Stomach (tissue), 9 donors: Measurements from ENCODE around the gene ZNF222. TPM values are rescaled to one million over a fixed set of nuclear protein-coding genes. Genes with fewer than 3 reads are reported as not detected.

Experiments
- DNase-seq, 2 donors: peaks; one replicate each; pipeline versions ENCODE4 v3.0.0 to v3.0.0-alpha.2; 2013 to 2019
- H3K27ac ChIP-seq, 5 donors: fragments of 200-600 bp in 4 of 5; sonication (generic) in 4 of 5; one replicate each; pipeline ENCODE4 v1.5.1; 2013 to 2019; ENCODE audit warnings: mild to moderate bottlenecking in 1 of 5, moderate library complexity in 1 of 5
- H3K27me3 ChIP-seq, 3 donors: fragments of 200-600 bp; sonication (generic); one replicate each; pipeline ENCODE4 v1.5.1; 2017 to 2019; ENCODE audit warnings: mixed run types in 1 of 3
- H3K36me3 ChIP-seq, 4 donors: fragments of 200-600 bp; sonication (generic); 1 replicate in 3 of 4; 2 replicates in 1 of 4; pipeline ENCODE4 v1.5.1; 2016 to 2019
- H3K4me1 ChIP-seq, 4 donors: fragments of 200-600 bp; sonication (generic); one replicate each; pipeline ENCODE4 v1.5.1; 2016 to 2019
- H3K4me3 ChIP-seq, 4 donors: fragments of 200-600 bp; sonication (generic) in 3 of 4; one replicate each; pipeline ENCODE4 v1.5.1; 2016 to 2019; ENCODE audit warnings: mild to moderate bottlenecking in 1 of 4
- H3K9me3 ChIP-seq, 4 donors: fragments of 200-600 bp; sonication (generic); one replicate each; pipeline ENCODE4 v1.5.1; 2016 to 2019
- CTCF ChIP-seq, 7 experiments: fragments of 450-650 bp in 4 of 7; fragments of 200-600 bp in 3 of 7; sonication (generic) in 3 of 7; IDR thresholded peaks; one replicate each; pipeline ENCODE4 v1.5.1; 2016 to 2019; ENCODE audit warnings: antibody characterized with exemption in 7 of 7, control low read depth in 2 of 7, mild to moderate bottlenecking in 1 of 7
- EP300 ChIP-seq: sonication (generic); formaldehyde crosslinking; IDR thresholded peaks from one replicate; pipeline ENCODE4 v1.6.1; 2017; ENCODE audit warnings: antibody characterized with exemption
- POLR2A ChIP-seq, 4 donors: fragments of 450-650 bp; IDR thresholded peaks; one replicate each; pipeline ENCODE4 v1.6.1; 2016; ENCODE audit warnings: antibody characterized with exemption in 4 of 4, control low read depth in 2 of 4, mild to moderate bottlenecking in 1 of 4, moderate library complexity in 1 of 4
- POLR2AphosphoS5 ChIP-seq, 3 donors: sonication (generic); formaldehyde crosslinking; IDR thresholded peaks; one replicate each; pipeline ENCODE4 v1.6.1; 2016; ENCODE audit warnings: antibody characterized with exemption in 3 of 3
- WGBS, 5 donors: extraction: QIAGEN DNeasy Blood & Tissue Kit in 3 of 5; methylation state at CpG; one replicate each; pipeline versions ENCODE4 v1.1.5 to v1.1.7; 2013 to 2018; 5-methylcytosine and 5-hydroxymethylcytosine counted together
- intact Hi-C: fragments of 100-400 bp; cut with DNase I; formaldehyde crosslinking; loops from one replicate; pipeline ENCODE4 v1.15.1; 2023; ENCODE audit warnings: low total_unique reads
- polyA plus RNA-seq, 3 donors: library from polyadenylated mRNA; stranded (reverse); fragments of 200-250 nt; gene quantifications; one replicate each; pipeline ENCODE4 v1.2.3, GENCODE V29; 2013
- total RNA-seq, 5 donors: library from RNA; depleted of rRNA; stranded (reverse); fragments of >200 nt; gene quantifications; one replicate each; pipeline versions ENCODE4 v1.1.0 to v1.2.3, GENCODE V29; 2014 to 2016
- donor health status: healthy with polysubstance abuse.
- donor health status: Bipolar disorder and iron deficiency.
- donor health status: healthy.

Gene ZNF222
- total and polyA plus RNA-seq, 8 donors = 1.1 to 6.1 (median 2.2) TPM; not detected in 3

DNA sequence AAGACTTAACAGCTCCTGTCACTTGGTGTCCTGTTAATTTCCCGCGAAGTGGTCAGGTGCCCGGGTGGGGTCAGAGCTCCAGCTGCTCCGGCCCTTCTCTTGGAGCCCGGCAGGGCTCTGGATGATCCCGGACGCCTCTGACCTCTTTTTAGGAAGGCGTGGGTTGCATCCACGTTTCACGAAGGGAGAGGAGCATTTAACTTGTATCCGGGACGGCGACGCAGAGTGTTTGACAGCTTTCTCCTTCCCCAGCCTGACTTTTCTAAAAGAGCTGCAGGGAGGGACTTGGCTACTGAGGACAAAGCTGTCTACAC, 40.5 kb upstream of the ZNF222 start:
- no peaks in the 10 kb centered on the region for H3K27me3 ChIP-seq
- H3K27ac ChIP-seq = peak overlapping the region in 4 of 5 donors; percentile 70 to 87 (median 80)
- peaks cover 0 to 38% (median 25%) of the 10 kb centered on the region in 4 donors for H3K9me3 ChIP-seq
- intact Hi-C loops = no loop called here
- peaks cover 11 to 19% (median 16%) of the 10 kb centered on the region in 4 donors for H3K36me3 ChIP-seq
- peak overlapping the region; percentile 67 to 92 (median 76) for H3K4me3 ChIP-seq
- WGBS, 5 donors = 2 to 4% (median 3%) methylated on average over 14 of the region's 14 CpGs
- no peak for TF ChIP-seq CTCF (IDR thresholded peaks at IDR 0.05)
- TF ChIP-seq EP300 = no peak
- TF ChIP-seq POLR2A (IDR thresholded peaks at IDR 0.05) = no peak
- TF ChIP-seq POLR2AphosphoS5 (IDR thresholded peaks at IDR 0.05) = no peak
- DNase-seq = no peak
- H3K4me1 ChIP-seq = peaks cover 6 to 22% (median 16%) of the 10 kb centered on the region in 4 donors

DNA sequence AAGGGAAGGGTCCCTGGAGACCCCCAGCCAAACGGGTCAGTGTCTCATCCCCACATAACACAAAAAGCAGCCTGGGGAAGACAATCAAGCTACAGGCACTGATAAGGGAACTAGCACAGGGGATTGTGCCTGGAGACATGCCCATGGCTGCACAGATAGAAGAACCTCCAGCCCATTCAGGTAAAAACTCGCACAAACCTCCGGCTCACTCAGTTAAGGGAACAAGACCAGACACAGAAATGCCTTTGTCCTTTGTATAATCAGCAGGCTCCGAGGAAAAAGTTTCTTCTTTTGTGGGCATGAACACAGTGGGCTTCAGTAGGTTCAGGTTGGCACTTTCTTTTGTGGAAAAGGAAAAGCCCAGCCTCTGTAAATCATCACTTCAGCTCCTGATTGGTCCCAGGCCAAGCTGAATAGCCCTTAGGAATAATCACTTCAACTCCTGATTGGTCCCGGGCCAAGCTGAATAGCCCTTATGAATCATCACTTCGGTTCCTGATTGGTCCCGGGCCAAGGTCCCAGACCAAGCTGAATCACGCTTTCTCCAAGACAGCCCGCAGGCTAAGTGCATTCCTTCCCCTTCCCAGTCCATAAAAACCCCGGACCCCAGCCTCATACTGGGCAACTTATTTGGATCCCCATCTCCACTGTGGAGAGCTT, 27.4 kb upstream of the ZNF222 start:
- 83 to 94% (median 91%) methylated on average over 10 of the region's 10 CpGs for WGBS, 5 donors

DNA sequence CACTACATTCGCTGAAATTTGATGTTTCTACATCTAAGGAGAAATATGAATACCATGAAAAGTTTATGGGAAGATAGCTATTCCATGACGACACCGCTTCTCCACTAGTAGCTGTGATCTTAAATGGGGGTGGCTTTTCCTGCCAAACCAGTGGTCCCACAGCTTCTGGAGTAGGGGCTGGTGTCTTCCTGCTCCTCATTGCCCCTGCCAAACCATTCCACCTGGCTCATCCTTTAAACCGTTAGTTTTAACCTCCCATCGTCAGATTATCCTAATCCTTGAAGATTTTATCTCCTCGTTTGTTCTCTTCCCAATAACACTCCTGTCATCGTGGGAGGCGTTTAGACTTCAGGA, 23.0 kb upstream of the ZNF222 start:
- Histone ChIP-seq H3K36me3 (peaks cover 5 to 24% (median 14%) of the 10 kb centered on the region in 4 donors), H3K4me3 (peak overlapping the region; percentile 76 to 83 (median 78)), H3K27me3 (no peaks in the 10 kb centered on the region), H3K4me1 (peaks cover 7 to 29% (median 17%) of the 10 kb centered on the region in 4 donors), H3K27ac (peak overlapping the region in 4 of 5 donors; percentile 74 to 86 (median 77)), H3K9me3 (peaks cover 7 to 36% (median 30%) of the 10 kb centered on the region in 4 donors)
- DNase-seq = no peak
- WGBS, 5 donors = 10 to 15% (median 11%) methylated on average over 8 of the region's 8 CpGs
- intact Hi-C loops = no loop called here
- TF ChIP-seq POLR2A (IDR thresholded peaks at IDR 0.05) (no peak), EP300 (no peak), CTCF (IDR thresholded peaks at IDR 0.05) (no peak), POLR2AphosphoS5 (IDR thresholded peaks at IDR 0.05) (no peak)

More for the DNA sequence above, 27.4 kb upstream of the ZNF222 start:
- peaks cover 30 to 53% (median 51%) of the 10 kb centered on the region in 4 donors for H3K36me3 ChIP-seq
- H3K27me3 ChIP-seq = no peaks in the 10 kb centered on the region
- H3K27ac ChIP-seq = no peak overlapping the region
- no peak overlapping the region for H3K4me3 ChIP-seq
- intact Hi-C loops = no loop called here
- peaks cover 0 to 8% (median 5%) of the 10 kb centered on the region in 4 donors for H3K4me1 ChIP-seq
- TF ChIP-seq POLR2A (IDR thresholded peaks at IDR 0.05) (no peak), POLR2AphosphoS5 (IDR thresholded peaks at IDR 0.05) (no peak), EP300 (no peak), CTCF (IDR thresholded peaks at IDR 0.05) (no peak)
- no peak for DNase-seq
- peaks cover 4 to 56% (median 44%) of the 10 kb centered on the region in 4 donors for H3K9me3 ChIP-seq

DNA sequence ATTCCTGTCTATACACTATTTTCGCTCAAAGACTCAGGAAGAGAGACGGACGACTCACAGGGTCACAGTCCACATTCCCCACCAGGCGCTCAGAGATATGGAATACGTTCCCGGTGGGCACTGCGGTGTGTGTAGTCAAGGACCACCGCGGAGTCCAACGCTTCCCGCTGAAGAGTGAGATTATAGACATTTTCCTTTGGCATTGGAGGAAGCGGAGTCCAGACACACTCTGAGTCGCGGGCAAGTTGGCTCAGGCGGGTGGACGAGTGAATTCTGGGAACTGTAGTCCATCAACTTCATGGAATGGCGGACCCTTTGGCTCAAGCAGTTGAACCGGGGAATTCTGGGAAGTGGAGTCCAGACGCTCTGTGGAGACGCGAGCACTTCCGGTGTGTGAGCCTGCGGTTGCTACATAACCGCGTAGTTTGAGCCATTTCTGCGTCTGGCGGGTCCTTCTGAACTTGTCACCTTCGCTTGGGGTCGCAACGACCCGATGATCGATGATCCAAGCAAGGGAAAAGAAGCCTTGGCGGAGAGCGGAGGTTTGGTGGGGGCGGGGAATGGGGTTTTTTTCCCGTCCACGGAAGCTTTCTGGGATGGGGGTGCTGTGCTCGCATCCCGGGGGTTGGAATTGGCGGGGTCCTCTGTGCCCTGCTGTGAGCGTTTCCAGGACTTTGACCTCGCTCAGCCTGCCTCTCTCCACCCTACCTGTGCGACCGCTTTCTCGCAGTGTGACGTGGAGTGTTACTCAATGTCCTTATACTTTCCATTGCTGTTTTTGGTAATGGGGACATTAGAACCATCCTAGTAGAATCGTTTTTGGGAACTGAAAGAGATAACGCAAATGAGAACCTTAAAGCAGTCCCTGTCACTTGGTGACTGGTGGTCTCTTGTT, 22.4 kb upstream of the ZNF222 start, which contains the start of gene ZNF230:
TSS of gene ZNF230 (plus strand) at position 392 of the 895 bp plus-strand sequence. CDS start 4,122 bp downstream, outside the sequence.
- H3K4me1 ChIP-seq = peaks cover 7 to 29% (median 17%) of the 10 kb centered on the region in 4 donors
- peaks cover 9 to 24% (median 14%) of the 10 kb centered on the region in 4 donors for H3K36me3 ChIP-seq
- intact Hi-C loops = no loop called here
- WGBS, 5 donors = 0 to 1% (median 1%) methylated on average over 42 to 48 of the region's 48 CpGs
- peak within 1 kb of the TSS; percentile 76 to 83 (median 78) for H3K4me3 ChIP-seq
- peak; percentile 90 to 99 for DNase-seq
- no peak for TF ChIP-seq EP300
- TF ChIP-seq CTCF (IDR thresholded peaks at IDR 0.05) = peak in 1 of 7 experiments; percentile 15
- TF ChIP-seq POLR2AphosphoS5 (IDR thresholded peaks at IDR 0.05) = peak; percentile 62 to 91 (median 84)
- no peaks in the 10 kb centered on the region for H3K27me3 ChIP-seq
- H3K9me3 ChIP-seq = peaks cover 7 to 36% (median 30%) of the 10 kb centered on the region in 4 donors
- H3K27ac ChIP-seq = peak within 1 kb of the TSS; percentile 31 to 86 (median 74)
